NB4 (cell line): Measurements from ENCODE around the gene HRH2.

Source experiments
- CTCF ChIP-seq: IDR thresholded peaks from one replicate; pipeline ENCODE4 v1.5.1; 2012; ENCODE audit warnings: low read depth, low read length
- POLR2A ChIP-seq: IDR thresholded peaks from 2 replicates; pipeline ENCODE4 v1.6.1; 2011; ENCODE audit warnings: mild to moderate bottlenecking; ENCODE audit not compliant: insufficient read length; ENCODE audit errors: extremely low read depth
- TF ChIP-seq, protein P1 (sequence below): IDR thresholded peaks from 2 replicates; pipeline ENCODE4 v1.6.1; 2011; ENCODE audit warnings: low read depth, low read length

GRCh38 chr5:175701797-175702196 is 43.9 kb downstream of the HRH2 start:
- no peak for TF ChIP-seq CTCF
- no peak for TF ChIP-seq POLR2A
- TF ChIP-seq, protein P1, sequence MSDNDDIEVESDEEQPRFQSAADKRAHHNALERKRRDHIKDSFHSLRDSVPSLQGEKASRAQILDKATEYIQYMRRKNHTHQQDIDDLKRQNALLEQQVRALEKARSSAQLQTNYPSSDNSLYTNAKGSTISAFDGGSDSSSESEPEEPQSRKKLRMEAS, result no peak
